NT2/D1 (cell line): ENCODE measurements around the gene TET1.
A peak's percentile ranks its signal among the peaks of the same experiment; 100 is the strongest.
"Not testable (repeated sequence)": the region's sequence is repeated elsewhere in the genome, so short reads cannot be mapped to it uniquely, and the experiment has no call there.

Source experiments
- DNase-seq: peaks from one replicate; pipeline ENCODE4 v3.0.0-alpha.2; 2011; ENCODE audit warnings: low read depth, low spot score
- H3K27me3 ChIP-seq: 2 replicates; pipeline ENCODE4 v1.6.0; 2011; ENCODE audit warnings: mild to moderate bottlenecking; ENCODE audit not compliant: insufficient read length, insufficient read depth
- H3K36me3 ChIP-seq: 2 replicates; pipeline ENCODE4 v1.6.1; 2011; ENCODE audit warnings: mild to moderate bottlenecking, low read length, mixed read lengths; ENCODE audit not compliant: insufficient read depth, insufficient read length
- H3K4me1 ChIP-seq: 2 replicates; pipeline ENCODE4 v1.5.1; 2011; ENCODE audit not compliant: insufficient read depth, insufficient read length
- H3K4me3 ChIP-seq: 2 replicates; pipeline ENCODE4 v1.5.1; 2011; ENCODE audit warnings: low read depth; ENCODE audit not compliant: insufficient read length
- H3K9ac ChIP-seq: 2 replicates; pipeline ENCODE4 v1.6.0; 2011; ENCODE audit warnings: low read depth; ENCODE audit not compliant: insufficient read length
- H3K9me3 ChIP-seq: 2 replicates; pipeline ENCODE4 v1.5.1; 2011; ENCODE audit warnings: mild to moderate bottlenecking, low read length; ENCODE audit not compliant: insufficient read depth
- SUZ12 ChIP-seq: IDR thresholded peaks from 2 replicates; pipeline ENCODE4 v1.6.1; 2011; ENCODE audit not compliant: insufficient read length, insufficient read depth; ENCODE audit errors: extremely low read depth
- YY1 ChIP-seq: IDR thresholded peaks from 2 replicates; pipeline ENCODE4 v1.6.1; 2011; ENCODE audit not compliant: insufficient read length, insufficient read depth
- ZNF274 ChIP-seq: IDR thresholded peaks from 2 replicates; pipeline ENCODE4 v1.6.1; 2011; ENCODE audit warnings: mild to moderate bottlenecking, low read depth, low read length

TET1 gene

DNA sequence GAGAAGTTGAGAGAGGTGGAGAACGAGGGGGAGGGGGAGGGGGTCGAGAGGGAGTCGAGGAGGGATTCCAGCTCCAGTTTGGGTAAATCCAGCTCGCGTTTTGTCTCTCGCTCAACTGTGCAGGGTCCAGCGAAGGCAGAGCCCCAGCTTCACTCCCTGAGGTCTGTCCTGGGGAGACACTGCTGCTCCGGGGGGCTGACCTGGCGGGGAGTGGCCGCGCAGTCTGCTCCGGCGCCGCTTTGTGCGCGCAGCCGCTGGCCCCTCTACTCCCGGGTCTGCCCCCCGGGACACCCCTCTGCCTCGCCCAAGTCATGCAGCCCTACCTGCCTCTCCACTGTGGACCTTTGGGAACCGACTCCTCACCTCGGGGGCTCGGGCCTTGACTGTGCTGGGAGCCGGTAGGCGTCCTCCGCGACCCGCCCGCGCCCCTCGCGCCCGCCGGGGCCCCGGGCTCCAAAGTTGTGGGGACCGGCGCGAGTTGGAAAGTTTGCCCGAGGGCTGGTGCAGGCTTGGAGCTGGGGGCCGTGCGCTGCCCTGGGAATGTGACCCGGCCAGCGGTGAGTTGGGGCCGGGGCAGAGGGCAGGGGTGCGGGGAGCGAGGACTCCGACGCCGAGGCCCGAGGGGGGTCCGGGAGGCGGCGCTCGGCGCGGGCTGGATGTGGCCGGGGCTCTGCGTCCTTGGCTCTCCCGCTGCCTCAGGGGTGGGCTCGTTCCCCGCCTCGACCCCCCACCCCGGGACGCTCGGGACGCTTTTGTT lies at the start of gene TET1:
Gene TET1 (plus strand): TSS at position 152 of the 757 bp plus-strand sequence. CDS start 12,002 bp downstream, outside the sequence.
- TF ChIP-seq YY1, result no peak
- peak within 1 kb of the TSS; percentile 90 for H3K9ac ChIP-seq
- no peak for DNase-seq

GRCh38 chr10:68516216-68516615 lies 43.9 kb upstream of the TET1 start:
- not testable (repeated sequence) for H3K27me3 ChIP-seq, DNase-seq, H3K9me3 ChIP-seq, H3K4me3 ChIP-seq, H3K9ac ChIP-seq, H3K4me1 ChIP-seq
- H3K36me3 ChIP-seq, result peaks cover 16% of the 10 kb centered on the region

More for the DNA sequence above, at the start of gene TET1:
- no peaks in the 10 kb centered on the region for H3K4me1 ChIP-seq
- no peaks in the 10 kb centered on the region for H3K9me3 ChIP-seq
- H3K4me3 ChIP-seq, result peak within 1 kb of the TSS; percentile 85
- H3K27me3 ChIP-seq, result no peaks in the 10 kb centered on the region
- H3K36me3 ChIP-seq, result no peaks in the 10 kb centered on the region

GRCh38 chr10:68516766-68517165 lies 43.4 kb upstream of the TET1 start:
- Histone ChIP-seq H3K36me3 (peaks cover 17% of the 10 kb centered on the region), H3K9me3 (no peaks in the 10 kb centered on the region), H3K9ac (no peak overlapping the region), H3K4me1 (no peaks in the 10 kb centered on the region), H3K4me3 (no peak overlapping the region), H3K27me3 (no peaks in the 10 kb centered on the region)
- TF ChIP-seq YY1, result no peak
- no peak for TF ChIP-seq ZNF274
- TF ChIP-seq SUZ12, result no peak
- DNase-seq, result no peak

DNA sequence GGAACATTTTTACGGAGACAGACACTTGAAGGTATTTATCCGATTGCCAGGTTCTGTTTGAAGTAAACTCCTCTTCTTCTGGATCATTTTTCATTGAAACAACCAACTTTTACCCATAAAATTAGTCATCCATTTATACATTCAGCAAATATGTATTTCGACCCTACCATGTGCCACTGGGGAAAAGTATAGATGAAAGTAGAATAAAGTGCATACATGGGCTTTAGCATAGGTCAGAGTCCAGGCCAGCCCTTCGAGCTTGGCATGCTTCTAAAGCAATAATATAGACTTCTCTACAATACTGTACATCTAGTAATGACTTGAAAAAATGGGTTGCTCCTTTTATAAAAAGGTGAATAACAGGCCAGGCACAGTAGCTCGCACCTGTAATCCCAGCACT lies 42.9 kb upstream of the TET1 start:
- Histone ChIP-seq H3K27me3 (no peaks in the 10 kb centered on the region), H3K36me3 (peaks cover 17% of the 10 kb centered on the region), H3K9me3 (no peaks in the 10 kb centered on the region), H3K9ac (no peak overlapping the region), H3K4me1 (no peaks in the 10 kb centered on the region), H3K4me3 (no peak overlapping the region)
- TF ChIP-seq ZNF274 (no peak), YY1 (no peak), SUZ12 (no peak)
- no peak for DNase-seq

- H3K9me3 ChIP-seq, H3K4me3 ChIP-seq, H3K4me1 ChIP-seq, H3K9ac ChIP-seq, DNase-seq, H3K27me3 ChIP-seq: not testable (repeated sequence)
- peaks cover 16% of the 10 kb centered on the region for H3K36me3 ChIP-seq
These were observed 41.5 kb upstream of the TET1 start for GRCh38 chr10:68518609-68519008.

GRCh38 chr10:68525490-68526038 lies 34.6 kb upstream of the TET1 start:
- Histone ChIP-seq H3K9ac (peak overlapping the region; percentile 44), H3K36me3 (peaks cover 14% of the 10 kb centered on the region)
- not testable (repeated sequence) for H3K9me3 ChIP-seq, H3K4me3 ChIP-seq, DNase-seq, H3K27me3 ChIP-seq, H3K4me1 ChIP-seq

DNA sequence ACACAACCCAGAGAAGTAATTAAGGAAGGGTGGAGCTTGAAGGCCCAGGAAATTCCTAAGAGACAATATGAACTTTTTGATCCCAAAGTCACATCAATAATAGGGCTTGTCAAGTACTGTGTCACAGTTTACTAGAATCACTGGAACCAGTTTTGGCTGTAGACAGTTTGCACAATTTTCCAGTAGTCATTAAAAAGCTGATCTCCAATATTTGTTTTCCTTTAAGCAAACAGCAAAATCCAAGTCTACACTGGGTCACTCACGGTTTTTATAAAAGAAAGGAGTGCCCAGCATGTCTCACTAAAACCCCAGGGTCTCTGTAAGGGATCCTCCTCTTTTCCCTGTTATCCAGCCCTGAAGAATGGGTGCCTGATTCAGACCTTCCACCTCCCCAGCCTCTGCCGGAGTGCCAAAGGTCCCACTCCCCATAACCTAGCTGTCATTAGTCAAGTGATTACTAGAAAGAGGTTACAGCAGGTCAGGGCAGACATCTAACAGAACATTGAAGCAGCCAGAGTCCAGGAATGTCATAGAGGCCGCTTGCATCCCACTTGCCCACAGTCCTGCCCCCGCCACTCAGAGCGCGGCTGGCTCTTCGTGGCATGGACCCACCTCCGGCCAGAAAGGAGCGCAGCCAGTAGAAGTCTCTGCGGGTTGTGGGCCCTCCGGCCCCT lies 33.4 kb upstream of the TET1 start:
- no peak for DNase-seq
- Histone ChIP-seq H3K9me3 (no peaks in the 10 kb centered on the region), H3K27me3 (no peaks in the 10 kb centered on the region), H3K4me1 (peaks cover 1% of the 10 kb centered on the region), H3K4me3 (peak overlapping the region; percentile 76), H3K9ac (peak overlapping the region; percentile 65), H3K36me3 (peaks cover 8% of the 10 kb centered on the region)
- TF ChIP-seq YY1 (no peak), ZNF274 (no peak), SUZ12 (no peak)

- no peak for TF ChIP-seq ZNF274
- TF ChIP-seq SUZ12, result no peak
- no peak for TF ChIP-seq YY1
- DNase-seq, result no peak
- Histone ChIP-seq H3K4me3 (no peak overlapping the region), H3K36me3 (no peaks in the 10 kb centered on the region), H3K9me3 (no peaks in the 10 kb centered on the region), H3K4me1 (no peaks in the 10 kb centered on the region), H3K27me3 (no peaks in the 10 kb centered on the region), H3K9ac (no peak overlapping the region)
These were observed 23.2 kb upstream of the TET1 start for GRCh38 chr10:68536973-68537372.
